Measurements from ENCODE around the gene THAP3.
A peak's percentile ranks its signal among the peaks of the same experiment; 100 is the strongest.

THAP3 gene

GRCh38 chr1:6673816-6674398, 49.2 kb downstream of the THAP3 start:
- DNase-seq (ENCODE audit: low read depth, low spot score) = no peak

- no peak for DNase-seq (ENCODE audit: low read depth, low spot score)
Measured at GRCh38 chr1:6674771-6675170, 50.1 kb downstream of the THAP3 start.

- peak; percentile 32 for DNase-seq (ENCODE audit: low read depth, low spot score)
Measured at GRCh38 chr1:6675941-6676340, 51.3 kb downstream of the THAP3 start.

All from astrocyte of the hippocampus (primary cell).